GM12878 (cell line): ENCODE measurements around the gene TNFAIP8L1. TPM values are rescaled to one million over a fixed set of nuclear protein-coding genes. Genes with fewer than 3 reads are reported as not detected.

Source experiments
- ATAC-seq: fragments of 200-7000 bp; cut with Tn5 transposase; 3 replicates; pipeline ENCODE4 v1.9.1; 2020; ENCODE audit warnings: mild to moderate bottlenecking, moderate library complexity
- BruUV-seq: library from RNA; stranded (reverse); fragments of 400-500 nt; replicated peaks from 2 replicates; lab custom pipeline; 2021; lab: Mats Ljungman, UMichigan
- CTCF ChIA-PET: fragments of 300-600 bp; sonication (Branson Sonifier 250); formaldehyde crosslinking; extraction: SDS; loops from one replicate; lab custom pipeline; 2021; ENCODE audit warnings: inconsistent platforms; lab: Yijun Ruan, JAX
- POLR2A ChIA-PET: fragments of 350-600 bp; formaldehyde crosslinking; extraction: SDS; loops from one replicate; lab custom pipeline; 2021; ENCODE audit warnings: inconsistent platforms; lab: Charles Lee
- RAD21 ChIA-PET: fragments of 300-600 bp; sonication (Branson Sonifier 250); formaldehyde crosslinking; loops from one replicate; lab custom pipeline; 2023; ENCODE audit warnings: antibody characterized with exemption; ENCODE audit not compliant: unreplicated experiment; lab: Charles Lee
- SMC1A ChIA-PET: fragments of 300-600 bp; sonication (Branson Sonifier 250); formaldehyde crosslinking; loops from one replicate; lab custom pipeline; 2023; ENCODE audit not compliant: unreplicated experiment, uncharacterized antibody; lab: Charles Lee
- DNase-seq: peaks from one replicate; pipeline ENCODE4 v3.0.0-alpha.2; 2011; ENCODE audit warnings: low read depth, low spot score
- FAIRE-seq: peaks from 3 replicates; lab custom pipeline; 2011; peaks lifted over from hg19 to GRCh38; lab: Jason Lieb, UNC
- H2AFZ ChIP-seq: 2 replicates; pipeline ENCODE4 v1.6.0; 2011; ENCODE audit warnings: low read depth, low read length, control low read depth; ENCODE audit not compliant: control insufficient read depth
- H3K27ac ChIP-seq: 2 replicates; pipeline ENCODE4 v1.5.1; 2011; ENCODE audit warnings: control low read depth; ENCODE audit not compliant: control insufficient read depth, insufficient read depth
- H3K27me3 ChIP-seq, 2 experiments: replicated peaks in 1 of 2; 2 replicates each; pipeline versions ENCODE4 v1.6.0 to v1.6.1; 2011; ENCODE audit warnings: low read length in 1 of 2; ENCODE audit not compliant: control insufficient read depth in 2 of 2, insufficient read depth in 2 of 2
- H3K36me3 ChIP-seq, 2 experiments: 2 replicates each; pipeline ENCODE4 v1.5.1; 2011; ENCODE audit warnings: low read length in 1 of 2; ENCODE audit not compliant: control insufficient read depth in 2 of 2, insufficient read depth in 2 of 2
- H3K4me1 ChIP-seq: 2 replicates; pipeline ENCODE4 v1.6.1; 2011; ENCODE audit warnings: mild to moderate bottlenecking, low read length, moderate library complexity, mixed read lengths; ENCODE audit not compliant: control insufficient read depth, insufficient read depth
- H3K4me2 ChIP-seq: 2 replicates; pipeline ENCODE4 v1.6.0; 2011; ENCODE audit warnings: control low read depth; ENCODE audit not compliant: control insufficient read depth, insufficient read depth
- H3K4me3 ChIP-seq: fragments of 200-600 bp; sonication (generic); 2 replicates; pipeline ENCODE4 v1.5.1; 2016
- H3K79me2 ChIP-seq: 2 replicates; pipeline ENCODE4 v1.6.0; 2011; ENCODE audit warnings: low read length; ENCODE audit not compliant: control insufficient read depth, insufficient read depth
- H3K9ac ChIP-seq: 2 replicates; pipeline ENCODE4 v1.8.0; 2011; ENCODE audit warnings: low read length, control low read depth, mixed read lengths; ENCODE audit not compliant: control insufficient read depth, insufficient read depth
- H3K9me3 ChIP-seq: replicated peaks from 3 replicates; pipeline ENCODE4 v1.5.1; 2011; ENCODE audit warnings: mild to moderate bottlenecking, low read length; ENCODE audit not compliant: control insufficient read depth, insufficient read depth
- H4K20me1 ChIP-seq: 2 replicates; pipeline ENCODE4 v1.6.0; 2011; ENCODE audit not compliant: control insufficient read depth, insufficient read depth
- ATF7 ChIP-seq: fragments of 450-650 bp; IDR thresholded peaks from 2 replicates; pipeline ENCODE4 v1.6.1; 2016; ENCODE audit warnings: low read depth, mild to moderate bottlenecking
- DPF2 ChIP-seq: fragments of 450-650 bp; IDR thresholded peaks from 2 replicates; pipeline ENCODE4 v1.6.1; 2017; ENCODE audit warnings: mild to moderate bottlenecking
- HDAC2 ChIP-seq: fragments of 200-600 bp; sonication (generic); IDR thresholded peaks from 2 replicates; pipeline ENCODE4 v1.6.1; 2017
- HDGF ChIP-seq: fragments of 450-650 bp; IDR thresholded peaks from 2 replicates; pipeline ENCODE4 v1.6.1; 2016; ENCODE audit warnings: antibody characterized with exemption
- IKZF2 ChIP-seq, 2 experiments: fragments of 450-650 bp; IDR thresholded peaks; 2 replicates each; pipeline ENCODE4 v1.6.1; 2017; ENCODE audit warnings: mild to moderate bottlenecking in 2 of 2, moderate library complexity in 2 of 2
- LARP7 ChIP-seq: fragments of 450-650 bp; IDR thresholded peaks from 2 replicates; pipeline ENCODE4 v1.6.1; 2017; ENCODE audit warnings: mild to moderate bottlenecking
- PAX5 ChIP-seq: IDR thresholded peaks from 2 replicates; pipeline ENCODE4 v1.6.1; 2011; ENCODE audit warnings: low read depth, low read length, borderline replicate concordance
- RFX5 ChIP-seq: IDR thresholded peaks from 2 replicates; pipeline ENCODE4 v1.6.1; 2011; ENCODE audit warnings: low read depth, low read length, improper control_type of control experiment
- SMAD1 ChIP-seq: fragments of 450-650 bp; IDR thresholded peaks from 2 replicates; pipeline ENCODE4 v1.6.1; 2018; ENCODE audit warnings: mild to moderate bottlenecking, low read depth; ENCODE audit not compliant: partially characterized antibody
- SP1 ChIP-seq: IDR thresholded peaks from one replicate; pipeline ENCODE4 v1.6.1; 2011; ENCODE audit warnings: low read depth, low read length
- TCF12 ChIP-seq: IDR thresholded peaks from 2 replicates; pipeline ENCODE4 v1.6.1; 2011; ENCODE audit warnings: low read depth, mild to moderate bottlenecking, low read length
- ZBED1 ChIP-seq: IDR thresholded peaks from 2 replicates; pipeline ENCODE4 v1.6.1; 2016; ENCODE audit warnings: borderline replicate concordance
- WGBS: methylation state at CpG from one replicate; pipeline ENCODE4 v1.1.6; 2016; ENCODE audit warnings: low lambda C conversion rate; ENCODE audit not compliant: insufficient replicate concordance, insufficient coverage; ENCODE audit errors: missing lambda C conversion rate; 5-methylcytosine and 5-hydroxymethylcytosine counted together
- in situ Hi-C: fragments of 300-500 bp; cut with MboI; formaldehyde crosslinking; loops from 9 replicates; pipeline ENCODE4 v1.14.3; 2018; ENCODE audit warnings: mixed read lengths
- intact Hi-C: fragments of 100-400 bp; cut with micrococcal nuclease; formaldehyde crosslinking; loops from one replicate; pipeline ENCODE4 v1.14.2; 2022; ENCODE audit not compliant: unreplicated experiment
- polyA plus RNA-seq, 11 experiments: library from polyadenylated mRNA; depleted of rRNA in 4 of 11; unstranded in 6 of 11; stranded (reverse) in 5 of 11; fragments of >200 nt; fragmentation: Nextera tagmentation in 4 of 11; fragmentation: Illumina TruSeq in 1 of 11; extraction: Ambion mirVana in 4 of 11; extraction: Trizol in 1 of 11; gene quantifications; 1 replicate in 1 of 11; 2 replicates in 10 of 11; pipeline versions ENCODE4 v1.2.1 to v1.2.3, GENCODE V29; 2011 to 2016; ENCODE audit warnings: inconsistent platforms in 2 of 11, missing spikeins in 2 of 11, low read depth in 1 of 11
- total RNA-seq, 4 experiments: library from RNA; depleted of rRNA in 3 of 4; stranded (reverse); fragments of >200 nt in 3 of 4; fragmentation: Illumina TruSeq in 1 of 4; extraction: Trizol in 1 of 4; gene quantifications; 2 replicates each; pipeline versions ENCODE4 v1.2.1 to v1.2.3, GENCODE V29; 2013 to 2021
- TF ChIP-seq, protein P1 (sequence below): fragments of 150-350 bp; IDR thresholded peaks from 2 replicates; pipeline ENCODE4 v1.6.1; 2016; ENCODE audit warnings: low read depth, low read length
- TF ChIP-seq, protein P2 (sequence below): fragments of 450-650 bp; formaldehyde crosslinking; IDR thresholded peaks from 2 replicates; pipeline ENCODE4 v1.5.0; 2022; ENCODE audit warnings: mild to moderate bottlenecking, missing genetic modification characterization

TNFAIP8L1 gene
- total and polyA plus RNA-seq, 10 of the 15 experiments (the other 5 are each of a cell fraction or from before 2014, with no cell fraction given) = 0.93 to 12.7 (median 8.6) TPM

- no TSS peak for BruUV-seq
- in situ Hi-C loops = no loop called here
These were observed 53.7 kb downstream of the TNFAIP8L1 start for GRCh38 chr19:4693078-4693350.

More at GRCh38 chr19:4693078-4693350, 53.7 kb downstream of the TNFAIP8L1 start:
- Histone ChIP-seq H3K27me3 (no peaks in the 10 kb centered on the region), H3K9ac (no peak overlapping the region), H3K9me3 (no peaks in the 10 kb centered on the region), H3K36me3 (peaks cover 25 to 40% of the 10 kb centered on the region in 2 experiments; a peak in 3 of 4 replicates), H3K4me3 (no peak overlapping the region), H3K4me1 (no peaks in the 10 kb centered on the region), H3K79me2 (no peaks in the 10 kb centered on the region), H2AFZ (no peak overlapping the region), H4K20me1 (no peaks in the 10 kb centered on the region), H3K27ac (no peak overlapping the region), H3K4me2 (no peak overlapping the region)
- no peak for ATAC-seq
- RAD21 ChIA-PET = no interaction called here
- SMC1A ChIA-PET = no interaction called here
- no peak for DNase-seq
- WGBS = 88% methylated on average over 7 of the region's 7 CpGs
- no peak for TF ChIP-seq SP1
- TF ChIP-seq SMAD1 = no peak
- TF ChIP-seq IKZF2 (IDR thresholded peaks at IDR 0.05) = no peak
- no peak for TF ChIP-seq HDAC2
- no peak for TF ChIP-seq LARP7
- no peak for TF ChIP-seq DPF2
- no peak for TF ChIP-seq ATF7
- TF ChIP-seq HDGF = no peak
- TF ChIP-seq, protein P1, sequence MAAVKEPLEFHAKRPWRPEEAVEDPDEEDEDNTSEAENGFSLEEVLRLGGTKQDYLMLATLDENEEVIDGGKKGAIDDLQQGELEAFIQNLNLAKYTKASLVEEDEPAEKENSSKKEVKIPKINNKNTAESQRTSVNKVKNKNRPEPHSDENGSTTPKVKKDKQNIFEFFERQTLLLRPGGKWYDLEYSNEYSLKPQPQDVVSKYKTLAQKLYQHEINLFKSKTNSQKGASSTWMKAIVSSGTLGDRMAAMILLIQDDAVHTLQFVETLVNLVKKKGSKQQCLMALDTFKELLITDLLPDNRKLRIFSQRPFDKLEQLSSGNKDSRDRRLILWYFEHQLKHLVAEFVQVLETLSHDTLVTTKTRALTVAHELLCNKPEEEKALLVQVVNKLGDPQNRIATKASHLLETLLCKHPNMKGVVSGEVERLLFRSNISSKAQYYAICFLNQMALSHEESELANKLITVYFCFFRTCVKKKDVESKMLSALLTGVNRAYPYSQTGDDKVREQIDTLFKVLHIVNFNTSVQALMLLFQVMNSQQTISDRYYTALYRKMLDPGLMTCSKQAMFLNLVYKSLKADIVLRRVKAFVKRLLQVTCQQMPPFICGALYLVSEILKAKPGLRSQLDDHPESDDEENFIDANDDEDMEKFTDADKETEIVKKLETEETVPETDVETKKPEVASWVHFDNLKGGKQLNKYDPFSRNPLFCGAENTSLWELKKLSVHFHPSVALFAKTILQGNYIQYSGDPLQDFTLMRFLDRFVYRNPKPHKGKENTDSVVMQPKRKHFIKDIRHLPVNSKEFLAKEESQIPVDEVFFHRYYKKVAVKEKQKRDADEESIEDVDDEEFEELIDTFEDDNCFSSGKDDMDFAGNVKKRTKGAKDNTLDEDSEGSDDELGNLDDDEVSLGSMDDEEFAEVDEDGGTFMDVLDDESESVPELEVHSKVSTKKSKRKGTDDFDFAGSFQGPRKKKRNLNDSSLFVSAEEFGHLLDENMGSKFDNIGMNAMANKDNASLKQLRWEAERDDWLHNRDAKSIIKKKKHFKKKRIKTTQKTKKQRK = no peak
- no peak for TF ChIP-seq ZBED1
- no peak for TF ChIP-seq TCF12
- TF ChIP-seq, protein P2, sequence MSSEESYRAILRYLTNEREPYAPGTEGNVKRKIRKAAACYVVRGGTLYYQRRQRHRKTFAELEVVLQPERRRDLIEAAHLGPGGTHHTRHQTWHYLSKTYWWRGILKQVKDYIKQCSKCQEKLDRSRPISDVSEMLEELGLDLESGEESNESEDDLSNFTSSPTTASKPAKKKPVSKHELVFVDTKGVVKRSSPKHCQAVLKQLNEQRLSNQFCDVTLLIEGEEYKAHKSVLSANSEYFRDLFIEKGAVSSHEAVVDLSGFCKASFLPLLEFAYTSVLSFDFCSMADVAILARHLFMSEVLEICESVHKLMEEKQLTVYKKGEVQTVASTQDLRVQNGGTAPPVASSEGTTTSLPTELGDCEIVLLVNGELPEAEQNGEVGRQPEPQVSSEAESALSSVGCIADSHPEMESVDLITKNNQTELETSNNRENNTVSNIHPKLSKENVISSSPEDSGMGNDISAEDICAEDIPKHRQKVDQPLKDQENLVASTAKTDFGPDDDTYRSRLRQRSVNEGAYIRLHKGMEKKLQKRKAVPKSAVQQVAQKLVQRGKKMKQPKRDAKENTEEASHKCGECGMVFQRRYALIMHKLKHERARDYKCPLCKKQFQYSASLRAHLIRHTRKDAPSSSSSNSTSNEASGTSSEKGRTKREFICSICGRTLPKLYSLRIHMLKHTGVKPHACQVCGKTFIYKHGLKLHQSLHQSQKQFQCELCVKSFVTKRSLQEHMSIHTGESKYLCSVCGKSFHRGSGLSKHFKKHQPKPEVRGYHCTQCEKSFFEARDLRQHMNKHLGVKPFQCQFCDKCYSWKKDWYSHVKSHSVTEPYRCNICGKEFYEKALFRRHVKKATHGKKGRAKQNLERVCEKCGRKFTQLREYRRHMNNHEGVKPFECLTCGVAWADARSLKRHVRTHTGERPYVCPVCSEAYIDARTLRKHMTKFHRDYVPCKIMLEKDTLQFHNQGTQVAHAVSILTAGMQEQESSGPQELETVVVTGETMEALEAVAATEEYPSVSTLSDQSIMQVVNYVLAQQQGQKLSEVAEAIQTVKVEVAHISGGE (CRISPR knock-in tag) = no peak
- TF ChIP-seq RFX5 = no peak
- no peak for TF ChIP-seq PAX5
- no peak for FAIRE-seq
- CTCF ChIA-PET = no interaction called here
- POLR2A ChIA-PET = no interaction called here
- intact Hi-C loops = no loop called here
